H9 (cell line): ENCODE data around the gene NIN. TPM values are rescaled to one million over a fixed set of nuclear protein-coding genes. Genes with fewer than 3 reads are reported as not detected.

ENCODE experiments used
- DNase-seq: peaks from one replicate; pipeline ENCODE4 v3.0.0-alpha.2; 2017
- H2AFZ ChIP-seq: one replicate; pipeline ENCODE4 v1.6.1; 2013; ENCODE audit warnings: mild to moderate bottlenecking, low read length, control low read depth, moderate library complexity
- H2AK5ac ChIP-seq: 2 replicates; pipeline ENCODE4 v1.6.1; 2013; ENCODE audit warnings: low read length, control low read depth, mixed read lengths; ENCODE audit not compliant: insufficient read length
- H2BK120ac ChIP-seq: one replicate; pipeline ENCODE4 v1.6.1; 2013; ENCODE audit warnings: low read depth, mild to moderate bottlenecking, low read length, control low read depth, inconsistent platforms; ENCODE audit not compliant: poor library complexity, severe bottlenecking
- H2BK12ac ChIP-seq: 2 replicates; pipeline ENCODE4 v1.6.1; 2013; ENCODE audit warnings: low read length, control low read depth, mixed read lengths, low read depth; ENCODE audit not compliant: insufficient read length
- H2BK15ac ChIP-seq: 2 replicates; pipeline ENCODE4 v1.6.1; 2013; ENCODE audit warnings: low read depth, low read length, control low read depth
- H2BK20ac ChIP-seq: one replicate; pipeline ENCODE4 v1.6.1; 2013; ENCODE audit warnings: low read depth, mild to moderate bottlenecking, low read length, control low read depth, inconsistent platforms; ENCODE audit not compliant: poor library complexity, severe bottlenecking
- H2BK5ac ChIP-seq: 2 replicates; pipeline ENCODE4 v1.6.1; 2013; ENCODE audit warnings: low read length, control low read depth, mixed read lengths; ENCODE audit not compliant: insufficient read length
- H3K14ac ChIP-seq: 2 replicates; pipeline ENCODE4 v1.6.1; 2013; ENCODE audit warnings: low read length, control low read depth; ENCODE audit not compliant: insufficient read depth
- H3K18ac ChIP-seq: 2 replicates; pipeline ENCODE4 v1.6.1; 2013; ENCODE audit warnings: low read depth, mild to moderate bottlenecking, mixed read lengths, low read length, control low read depth; ENCODE audit not compliant: insufficient read length
- H3K23ac ChIP-seq: 2 replicates; pipeline ENCODE4 v1.6.1; 2013; ENCODE audit warnings: low read length, control low read depth, mixed read lengths, low read depth; ENCODE audit not compliant: insufficient read length
- H3K23me2 ChIP-seq: 2 replicates; pipeline ENCODE4 v1.6.1; 2013; ENCODE audit warnings: low read depth, mild to moderate bottlenecking, mixed read lengths, low read length, control low read depth; ENCODE audit not compliant: insufficient read length, poor library complexity, severe bottlenecking
- H3K27ac ChIP-seq: 2 replicates; pipeline ENCODE4 v1.5.1; 2013; ENCODE audit warnings: low read length, control low read depth, mixed read lengths, low read depth; ENCODE audit not compliant: insufficient read length
- H3K27me3 ChIP-seq: 2 replicates; pipeline ENCODE4 v1.6.1; 2013; ENCODE audit warnings: low read length, control low read depth, inconsistent platforms; ENCODE audit not compliant: insufficient read depth
- H3K4ac ChIP-seq: 2 replicates; pipeline ENCODE4 v1.6.1; 2013; ENCODE audit warnings: low read depth, mild to moderate bottlenecking, control low read depth, inconsistent platforms, low read length, moderate library complexity
- H3K4me1 ChIP-seq: 2 replicates; pipeline ENCODE4 v1.6.1; 2013; ENCODE audit warnings: low read length, control low read depth, inconsistent platforms; ENCODE audit not compliant: insufficient read depth
- H3K4me2 ChIP-seq: 2 replicates; pipeline ENCODE4 v1.6.1; 2013; ENCODE audit warnings: low read length, control low read depth, mixed read lengths; ENCODE audit not compliant: insufficient read length, insufficient read depth
- H3K56ac ChIP-seq: 2 replicates; pipeline ENCODE4 v1.6.1; 2013; ENCODE audit warnings: low read depth, mild to moderate bottlenecking, mixed read lengths, low read length, control low read depth; ENCODE audit not compliant: insufficient read length
- H3K79me1 ChIP-seq: 2 replicates; pipeline ENCODE4 v1.6.1; 2013; ENCODE audit warnings: low read depth, mild to moderate bottlenecking, moderate library complexity, low read length, control low read depth, inconsistent platforms; ENCODE audit not compliant: insufficient read depth, poor library complexity, severe bottlenecking
- H3K79me2 ChIP-seq: 2 replicates; pipeline ENCODE4 v1.6.1; 2013; ENCODE audit warnings: low read length, control low read depth, inconsistent platforms; ENCODE audit not compliant: insufficient read depth
- H3K9ac ChIP-seq: 2 replicates; pipeline ENCODE4 v1.6.1; 2013; ENCODE audit warnings: low read length, control low read depth, mixed read lengths; ENCODE audit not compliant: insufficient read length; ENCODE audit errors: extremely low read depth
- H3K9me3 ChIP-seq: one replicate; pipeline ENCODE4 v1.6.1; 2013; ENCODE audit warnings: low read depth, low read length, inconsistent platforms; ENCODE audit not compliant: control insufficient read depth
- H3T11ph ChIP-seq: one replicate; pipeline ENCODE4 v1.6.1; 2013; ENCODE audit warnings: mild to moderate bottlenecking, low read length, control low read depth, inconsistent platforms
- H4K20me1 ChIP-seq: one replicate; pipeline ENCODE4 v1.6.1; 2013; ENCODE audit not compliant: control insufficient read depth, insufficient read length, insufficient read depth
- H4K5ac ChIP-seq: 2 replicates; pipeline ENCODE4 v1.6.1; 2013; ENCODE audit warnings: low read depth, mild to moderate bottlenecking, mixed read lengths, low read length, control low read depth; ENCODE audit not compliant: insufficient read length
- H4K8ac ChIP-seq: replicated peaks from 2 replicates; pipeline ENCODE4 v1.6.1; 2013; ENCODE audit warnings: low read length, control low read depth, mixed read lengths, low read depth; ENCODE audit not compliant: insufficient read length
- H4K91ac ChIP-seq: 2 replicates; pipeline ENCODE4 v1.6.1; 2013; ENCODE audit warnings: low read depth, mild to moderate bottlenecking, moderate library complexity, mixed read lengths, low read length, control low read depth; ENCODE audit not compliant: insufficient read length
- H3K27ac Mint-ChIP-seq, 3 experiments: 2 replicates in 2 of 3; 3 replicates in 1 of 3; pipeline ENCODE4 v1.8.0; 2020 to 2021; ENCODE audit warnings: mixed read lengths in 3 of 3, mild to moderate bottlenecking in 1 of 3, moderate library complexity in 1 of 3
- H3K27me3 Mint-ChIP-seq: 2 replicates; pipeline ENCODE4 v1.8.0; 2021; ENCODE audit warnings: low read depth, mild to moderate bottlenecking, moderate library complexity, mixed read lengths
- H3K36me3 Mint-ChIP-seq, 3 experiments: 2 replicates in 2 of 3; 3 replicates in 1 of 3; pipeline ENCODE4 v1.8.0; 2020 to 2021; ENCODE audit warnings: low read depth in 3 of 3, mixed read lengths in 3 of 3; ENCODE audit not compliant: insufficient read depth in 1 of 3
- H3K4me1 Mint-ChIP-seq, 2 experiments: 2 replicates each; pipeline ENCODE4 v1.8.0; 2020; ENCODE audit warnings: mixed read lengths in 2 of 2
- H3K4me3 Mint-ChIP-seq, 2 experiments: 2 replicates in 1 of 2; 3 replicates in 1 of 2; pipeline ENCODE4 v1.8.0; 2020 to 2021; ENCODE audit warnings: mild to moderate bottlenecking in 2 of 2, mixed read lengths in 2 of 2, moderate library complexity in 1 of 2
- H3K9me3 Mint-ChIP-seq, 2 experiments: 2 replicates in 1 of 2; 3 replicates in 1 of 2; pipeline ENCODE4 v1.8.0; 2020; ENCODE audit warnings: mild to moderate bottlenecking in 2 of 2, mixed read lengths in 2 of 2, moderate library complexity in 1 of 2
- CTCF ChIP-seq: fragments of 200-600 bp; sonication (generic); conservative IDR thresholded peaks from 3 replicates; pipeline ENCODE4 v1.8.0; 2021; ENCODE audit warnings: antibody characterized with exemption, mild to moderate bottlenecking
- WGBS: extraction: QIAGEN DNeasy Blood & Tissue Kit; methylation state at CpG from one replicate; pipeline ENCODE4 v1.1.7; 2013; ENCODE audit warnings: missing lambda C conversion rate, low lambda C conversion rate, mixed read lengths; ENCODE audit not compliant: insufficient read length; ENCODE audit errors: extremely low coverage; 5-methylcytosine and 5-hydroxymethylcytosine counted together
- total RNA-seq: library from RNA; stranded (reverse); gene quantifications from 2 replicates; pipeline ENCODE4 v1.2.1, GENCODE V29; 2021

The NIN gene
- total RNA-seq, 1 experiment from 2014 or later = 18.4 TPM

GRCh38 chr14:50829489-50830043 lies 1.4 kb downstream of the NIN start:
- H3K27ac ChIP-seq = no peak overlapping the region
- peaks cover 34% of the 10 kb centered on the region for H3K27me3 ChIP-seq
- peak overlapping the region; percentile 81 for H3K4me2 ChIP-seq
- no peak overlapping the region for H3K4ac ChIP-seq
- H3K4me3 Mint-ChIP-seq = peak overlapping the region; percentile 68 to 85
- no peak overlapping the region for H3K27ac Mint-ChIP-seq
- no peak overlapping the region for H2AFZ ChIP-seq
- peak; percentile 35 for DNase-seq
- TF ChIP-seq CTCF = no peak
- H3K4me1 ChIP-seq = no peaks in the 10 kb centered on the region
- H3K9me3 Mint-ChIP-seq = peaks cover 0 to 4% of the 10 kb centered on the region in 2 experiments; a peak in 1 of 5 replicates
- H3K27me3 Mint-ChIP-seq = peaks cover 85% of the 10 kb centered on the region
- no peak overlapping the region for H3K23ac ChIP-seq
- no peak overlapping the region for H4K8ac ChIP-seq
- no peak overlapping the region for H3K18ac ChIP-seq
- H3K14ac ChIP-seq = no peak overlapping the region
- H2BK12ac ChIP-seq = no peak overlapping the region
- H3K9ac ChIP-seq = no peak overlapping the region
- peaks cover 2 to 10% (median 2%) of the 10 kb centered on the region in 3 experiments for H3K36me3 Mint-ChIP-seq
- no peak overlapping the region for H4K5ac ChIP-seq
- H4K91ac ChIP-seq = no peak overlapping the region
- no peak overlapping the region for H2BK15ac ChIP-seq
- H2BK120ac ChIP-seq = no peak overlapping the region
- H3K56ac ChIP-seq = no peak overlapping the region
- no peaks in the 10 kb centered on the region for H3K79me2 ChIP-seq
- H3T11ph ChIP-seq = no peak overlapping the region
- H2BK5ac ChIP-seq = no peak overlapping the region
- H3K23me2 ChIP-seq = peaks cover 14% of the 10 kb centered on the region
- no peak overlapping the region for H2AK5ac ChIP-seq
- H3K9me3 ChIP-seq = no peaks in the 10 kb centered on the region
- H3K79me1 ChIP-seq = no peaks in the 10 kb centered on the region
- no CpG with 5 or more reads among the region's 14 CpGs for WGBS
- no peaks in the 10 kb centered on the region for H4K20me1 ChIP-seq
- H3K4me1 Mint-ChIP-seq = peaks cover 35% of the 10 kb centered on the region in 2 experiments
- H2BK20ac ChIP-seq = no peak overlapping the region
